Neural progenitor cell (in vitro differentiated cells): ENCODE results near the gene DRAXIN.

Source experiments
- EZH2 ChIP-seq: fragments of 200-600 bp; sonication (generic); IDR thresholded peaks from 2 replicates; pipeline ENCODE4 v1.6.1; 2017; ENCODE audit warnings: antibody characterized with exemption, mild to moderate bottlenecking, moderate library complexity
- TF ChIP-seq, protein P1 (sequence below): fragments of 200-600 bp; sonication (generic); IDR thresholded peaks from 2 replicates; pipeline ENCODE4 v1.5.1; 2017; ENCODE audit warnings: antibody characterized with exemption, mild to moderate bottlenecking

DNA sequence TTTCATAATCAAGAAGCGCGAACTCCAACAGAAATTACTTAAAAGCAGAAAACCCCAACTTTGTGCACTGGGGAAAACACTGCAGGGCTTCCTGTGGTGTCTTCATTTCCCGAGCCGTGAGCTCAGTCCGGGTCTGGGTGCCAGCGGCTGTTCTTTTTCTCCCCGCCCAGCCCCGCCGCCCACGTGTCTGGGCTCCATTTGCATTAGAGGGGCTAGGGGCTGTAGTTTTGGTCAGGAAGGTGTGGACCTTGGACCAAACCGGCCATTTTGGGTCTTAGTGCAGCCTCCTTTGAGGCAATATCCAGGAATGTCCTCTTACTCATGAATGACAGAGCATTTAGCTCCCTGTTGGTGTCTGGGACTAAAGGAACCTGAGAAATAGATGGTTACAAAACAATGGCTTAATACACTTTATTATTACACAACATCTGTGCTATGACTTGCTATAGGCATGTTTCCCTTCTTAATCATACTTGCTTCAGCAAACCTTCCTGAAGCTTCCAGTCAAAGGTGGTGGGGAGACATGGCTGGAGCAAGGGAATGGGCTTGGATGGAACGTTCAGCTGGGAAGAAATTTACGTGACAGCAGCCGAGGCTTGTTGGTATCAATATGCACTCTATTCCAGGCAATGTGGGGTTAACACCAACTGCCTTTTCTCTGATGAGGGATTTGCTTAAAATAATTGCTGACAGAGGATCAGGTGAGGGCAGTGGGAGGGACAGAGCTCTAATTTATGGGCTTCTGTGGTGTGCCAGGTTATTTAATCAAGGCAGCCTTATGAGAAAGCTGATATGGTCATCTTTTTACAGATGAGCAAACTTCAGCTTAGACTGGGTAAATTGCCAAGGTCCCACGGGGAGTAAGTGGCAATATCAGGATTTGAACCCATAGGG lies 45.5 kb downstream of the DRAXIN start:
- TF ChIP-seq, protein P1, sequence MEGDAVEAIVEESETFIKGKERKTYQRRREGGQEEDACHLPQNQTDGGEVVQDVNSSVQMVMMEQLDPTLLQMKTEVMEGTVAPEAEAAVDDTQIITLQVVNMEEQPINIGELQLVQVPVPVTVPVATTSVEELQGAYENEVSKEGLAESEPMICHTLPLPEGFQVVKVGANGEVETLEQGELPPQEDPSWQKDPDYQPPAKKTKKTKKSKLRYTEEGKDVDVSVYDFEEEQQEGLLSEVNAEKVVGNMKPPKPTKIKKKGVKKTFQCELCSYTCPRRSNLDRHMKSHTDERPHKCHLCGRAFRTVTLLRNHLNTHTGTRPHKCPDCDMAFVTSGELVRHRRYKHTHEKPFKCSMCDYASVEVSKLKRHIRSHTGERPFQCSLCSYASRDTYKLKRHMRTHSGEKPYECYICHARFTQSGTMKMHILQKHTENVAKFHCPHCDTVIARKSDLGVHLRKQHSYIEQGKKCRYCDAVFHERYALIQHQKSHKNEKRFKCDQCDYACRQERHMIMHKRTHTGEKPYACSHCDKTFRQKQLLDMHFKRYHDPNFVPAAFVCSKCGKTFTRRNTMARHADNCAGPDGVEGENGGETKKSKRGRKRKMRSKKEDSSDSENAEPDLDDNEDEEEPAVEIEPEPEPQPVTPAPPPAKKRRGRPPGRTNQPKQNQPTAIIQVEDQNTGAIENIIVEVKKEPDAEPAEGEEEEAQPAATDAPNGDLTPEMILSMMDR: no peak
- TF ChIP-seq EZH2: no peak
